Left ventricle myocardium inferior (tissue), 1 donor: ENCODE data around the gene APOC1. TPM values are rescaled to one million over a fixed set of nuclear protein-coding genes. Genes with fewer than 3 reads are reported as not detected.
A peak's percentile ranks its signal among the peaks of the same experiment; 100 is the strongest.

Experiments used
- DNase-seq: peaks from one replicate; pipeline ENCODE4 v3.0.0-alpha.2; 2020
- H3K27ac ChIP-seq: fragments of 200-600 bp; replicated peaks from 2 replicates; pipeline ENCODE4 v1.8.0; 2021
- H3K27me3 ChIP-seq: fragments of 200-600 bp; 2 replicates; pipeline ENCODE4 v1.8.0; 2021; ENCODE audit warnings: low read depth
- H3K36me3 ChIP-seq: fragments of 200-600 bp; 2 replicates; pipeline ENCODE4 v1.8.0; 2021
- H3K4me1 ChIP-seq: fragments of 200-600 bp; 2 replicates; pipeline ENCODE4 v1.8.0; 2021
- H3K4me3 ChIP-seq: fragments of 200-600 bp; 2 replicates; pipeline ENCODE4 v1.8.0; 2021; ENCODE audit warnings: mild to moderate bottlenecking, moderate library complexity
- H3K9me3 ChIP-seq: fragments of 200-600 bp; replicated peaks from 2 replicates; pipeline ENCODE4 v1.8.0; 2021
- CTCF ChIP-seq: fragments of 200-600 bp; IDR thresholded peaks from 2 replicates; pipeline ENCODE4 v1.8.0; 2021; ENCODE audit warnings: antibody characterized with exemption, mild to moderate bottlenecking, borderline replicate concordance
- intact Hi-C: fragments of 100-400 bp; cut with micrococcal nuclease; formaldehyde crosslinking; loops from one replicate; pipeline ENCODE4 v1.11.0; 2022
- total RNA-seq: library from RNA; stranded (reverse); fragmentation: NEBNext Ultra II Directional; extraction: Animal tissue kit (Norgen Biotek cat#: 25700); gene quantifications from one replicate; pipeline ENCODE4 v1.2.1, GENCODE V29; 2021
- donor health status: DM: no; HTN: yes; CAD: no; lungs with severe emphysema.

The APOC1 gene
- total RNA-seq, 1 donor from 2014 or later = 0.85 TPM

DNA sequence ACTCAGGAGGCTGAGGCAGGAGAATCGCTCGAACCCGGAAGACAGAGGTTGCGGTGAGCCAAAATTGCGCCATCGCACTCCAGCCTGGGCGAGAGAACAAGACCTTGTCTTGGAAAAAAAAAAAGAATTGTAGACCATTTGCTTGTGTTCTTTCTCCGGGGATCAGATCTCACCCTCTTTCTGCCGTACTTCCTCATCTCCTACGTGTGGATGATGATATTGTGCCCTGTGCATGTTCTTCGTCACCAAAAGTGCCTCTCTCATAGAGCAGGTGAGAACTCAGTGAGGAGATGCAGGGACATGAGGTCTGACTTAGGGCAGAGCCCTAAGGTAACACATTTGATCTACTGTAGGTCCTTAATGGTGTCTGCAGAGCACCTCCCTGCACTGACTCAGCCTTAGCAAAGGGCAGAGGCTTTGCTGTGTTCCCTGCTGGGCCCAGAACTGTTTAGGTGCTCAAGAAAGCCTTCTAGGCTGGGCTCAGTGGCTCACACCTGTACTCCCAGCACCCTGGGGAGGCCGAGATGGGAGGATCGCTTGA, 32.7 kb downstream of the APOC1 start:
- H3K4me3 ChIP-seq = no peak overlapping the region
- H3K36me3 ChIP-seq = peaks cover 8% of the 10 kb centered on the region
- DNase-seq = no peak
- no peaks in the 10 kb centered on the region for H3K9me3 ChIP-seq
- no peak for TF ChIP-seq CTCF
- H3K27me3 ChIP-seq = no peaks in the 10 kb centered on the region
- intact Hi-C loops = no loop called here
- no peak overlapping the region for H3K27ac ChIP-seq
- peaks cover 8% of the 10 kb centered on the region for H3K4me1 ChIP-seq

GRCh38 chr19:44948237-44948636, 33.8 kb downstream of the APOC1 start:
- Histone ChIP-seq H3K27me3 (no peaks in the 10 kb centered on the region), H3K4me1 (peaks cover 10% of the 10 kb centered on the region), H3K4me3 (no peak overlapping the region), H3K27ac (no peak overlapping the region), H3K36me3 (peaks cover 8% of the 10 kb centered on the region), H3K9me3 (no peaks in the 10 kb centered on the region)
- TF ChIP-seq CTCF = no peak
- no peak for DNase-seq
- intact Hi-C loops = no loop called here

DNA sequence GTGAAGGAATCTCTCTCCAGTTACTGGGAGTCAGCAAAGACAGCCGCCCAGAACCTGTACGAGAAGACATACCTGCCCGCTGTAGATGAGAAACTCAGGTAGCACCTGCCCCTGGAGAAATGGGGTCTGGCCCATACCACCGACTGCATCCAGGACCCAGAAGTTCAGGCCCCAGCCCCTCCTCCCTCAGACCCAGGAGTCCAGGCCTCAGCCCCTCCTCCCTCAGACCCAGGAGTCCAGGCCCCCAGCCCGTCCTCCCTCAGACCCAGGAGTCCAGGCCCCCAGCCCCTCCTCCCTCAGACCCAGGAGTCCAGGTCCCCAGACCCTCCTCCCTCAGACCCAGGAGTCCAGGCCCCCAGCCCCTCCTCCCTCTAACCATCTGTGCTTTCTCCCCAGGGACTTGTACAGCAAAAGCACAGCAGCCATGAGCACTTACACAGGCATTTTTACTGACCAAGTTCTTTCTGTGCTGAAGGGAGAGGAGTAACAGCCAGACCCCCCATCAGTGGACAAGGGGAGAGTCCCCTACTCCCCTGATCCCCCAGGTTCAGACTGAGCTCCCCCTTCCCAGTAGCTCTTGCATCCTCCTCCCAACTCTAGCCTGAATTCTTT, 34.5 kb downstream of the APOC1 start:
- no peak for TF ChIP-seq CTCF
- no peaks in the 10 kb centered on the region for H3K9me3 ChIP-seq
- no peak overlapping the region for H3K27ac ChIP-seq
- intact Hi-C loops = no loop called here
- no peak overlapping the region for H3K4me3 ChIP-seq
- H3K27me3 ChIP-seq = no peaks in the 10 kb centered on the region
- peaks cover 16% of the 10 kb centered on the region for H3K4me1 ChIP-seq
- no peak for DNase-seq
- H3K36me3 ChIP-seq = peaks cover 8% of the 10 kb centered on the region

- no peak overlapping the region for H3K4me3 ChIP-seq
- H3K27ac ChIP-seq = no peak overlapping the region
- no peak for TF ChIP-seq CTCF
- peaks cover 23% of the 10 kb centered on the region for H3K4me1 ChIP-seq
- no peak for DNase-seq
- H3K27me3 ChIP-seq = no peaks in the 10 kb centered on the region
- no peaks in the 10 kb centered on the region for H3K9me3 ChIP-seq
- H3K36me3 ChIP-seq = peaks cover 8% of the 10 kb centered on the region
- intact Hi-C loops = no loop called here
Measured at GRCh38 chr19:44949550-44949949, 35.1 kb downstream of the APOC1 start.

DNA sequence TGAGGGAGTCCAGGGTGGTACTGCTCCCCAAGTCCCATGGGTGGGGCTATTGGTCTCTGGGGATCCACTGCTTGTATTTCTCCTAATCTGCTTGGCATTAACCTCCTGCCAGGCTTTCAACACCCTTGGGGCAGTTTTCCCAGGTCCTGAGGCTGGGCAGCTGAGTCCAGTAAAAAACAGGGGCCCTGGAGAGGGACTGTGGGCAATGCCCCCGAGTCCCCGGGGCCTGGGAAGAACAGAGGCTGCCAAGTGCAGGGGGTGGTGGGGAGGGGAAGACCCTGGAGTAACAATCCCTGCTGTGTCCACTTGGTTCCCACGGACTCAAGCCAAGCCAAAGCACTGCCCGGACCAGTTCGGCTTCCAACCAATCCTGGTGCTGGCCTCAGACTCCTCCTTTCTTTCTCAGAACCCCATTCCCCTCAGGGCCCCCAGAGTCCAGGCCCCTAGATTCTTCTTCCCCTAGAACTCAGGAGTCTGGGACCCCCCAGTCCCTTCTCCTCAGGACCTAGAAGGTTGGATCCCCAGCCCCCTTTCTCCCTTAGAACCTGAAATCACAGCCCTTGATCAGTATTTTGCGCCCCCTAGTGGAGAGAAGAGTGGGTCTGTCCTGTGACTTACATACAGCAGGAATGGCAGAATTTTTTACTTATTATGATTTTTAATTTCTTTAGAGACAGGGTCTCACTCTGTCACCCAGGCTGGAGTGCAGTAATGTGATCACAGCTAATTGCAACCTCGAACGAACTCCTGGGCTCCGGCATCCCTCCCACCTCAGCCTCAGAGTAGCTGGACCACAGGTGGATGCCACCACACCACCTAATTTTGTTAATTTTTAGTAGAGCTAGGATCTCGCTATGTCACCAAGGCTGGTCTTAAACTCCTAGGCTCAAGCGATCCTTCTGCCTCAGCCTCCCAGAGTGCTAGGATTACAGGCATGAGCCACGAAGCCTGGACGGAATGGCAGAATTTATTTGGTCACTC, 37.1 kb downstream of the APOC1 start:
- DNase-seq = no peak
- Histone ChIP-seq H3K9me3 (no peaks in the 10 kb centered on the region), H3K4me1 (peaks cover 41% of the 10 kb centered on the region), H3K4me3 (no peak overlapping the region), H3K27me3 (no peaks in the 10 kb centered on the region), H3K36me3 (peaks cover 8% of the 10 kb centered on the region), H3K27ac (peak overlapping the region; percentile 42)
- peak; percentile 88 for TF ChIP-seq CTCF
- intact Hi-C loops = loop anchor here (5.0 kb wide), 1 partner anchor 49 kb away; no protein-coding TSS in a partner anchor
